Neural progenitor cell (in vitro differentiated cells): ENCODE results near the gene LCORL.

Source experiments
- EZH2 ChIP-seq: fragments of 200-600 bp; sonication (generic); IDR thresholded peaks from 2 replicates; pipeline ENCODE4 v1.6.1; 2017; ENCODE audit warnings: antibody characterized with exemption, mild to moderate bottlenecking, moderate library complexity
- EZH2phosphoT487 ChIP-seq: fragments of 200-600 bp; sonication (generic); IDR thresholded peaks from 2 replicates; pipeline ENCODE4 v1.6.1; 2017; ENCODE audit warnings: antibody characterized with exemption
- TF ChIP-seq, protein P1 (sequence below): fragments of 200-600 bp; sonication (generic); IDR thresholded peaks from 2 replicates; pipeline ENCODE4 v1.5.1; 2017; ENCODE audit warnings: antibody characterized with exemption, mild to moderate bottlenecking

DNA sequence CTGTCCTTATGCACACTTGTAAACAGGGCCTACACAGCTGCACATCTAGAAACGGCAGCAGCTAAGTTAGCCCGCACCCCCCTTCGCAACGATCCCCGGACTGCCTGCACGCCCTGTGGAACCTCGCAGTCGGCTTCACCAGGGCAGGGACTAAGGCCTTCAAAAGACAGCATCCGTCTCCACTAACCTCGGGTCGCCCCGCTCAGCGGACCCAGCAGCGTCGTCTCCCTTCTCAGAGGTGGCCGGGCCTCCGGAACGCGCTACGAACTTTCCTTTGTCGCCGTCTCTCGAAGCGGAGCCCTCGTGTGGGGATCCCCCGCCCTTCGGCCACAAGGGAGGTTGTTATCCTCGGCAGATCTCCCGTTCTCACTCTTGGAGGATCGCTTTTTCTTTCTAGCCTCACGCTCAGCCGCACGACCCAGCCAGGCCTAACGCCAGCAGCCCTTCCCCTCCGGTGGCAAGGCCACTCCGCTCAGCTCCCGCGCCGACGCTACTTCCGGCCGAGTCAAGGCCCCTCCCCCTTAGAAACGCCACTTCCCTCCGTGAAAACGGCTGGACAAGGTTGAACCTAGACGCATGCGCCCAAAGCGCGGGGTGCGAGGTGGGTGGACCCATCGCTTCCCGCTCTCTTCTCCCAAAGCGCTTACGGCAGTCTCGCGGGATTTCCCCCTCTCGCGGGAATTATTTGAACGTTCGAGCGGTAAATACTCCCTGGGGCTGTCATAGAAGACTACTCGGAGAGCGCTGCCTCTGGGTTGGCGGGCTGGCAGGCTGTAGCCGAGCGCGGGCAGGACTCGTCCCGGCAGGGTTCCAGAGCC, 211.1 kb downstream of the LCORL start, which contains the start of the genes DCAF16 and NCAPG:
- TF ChIP-seq, protein P1, sequence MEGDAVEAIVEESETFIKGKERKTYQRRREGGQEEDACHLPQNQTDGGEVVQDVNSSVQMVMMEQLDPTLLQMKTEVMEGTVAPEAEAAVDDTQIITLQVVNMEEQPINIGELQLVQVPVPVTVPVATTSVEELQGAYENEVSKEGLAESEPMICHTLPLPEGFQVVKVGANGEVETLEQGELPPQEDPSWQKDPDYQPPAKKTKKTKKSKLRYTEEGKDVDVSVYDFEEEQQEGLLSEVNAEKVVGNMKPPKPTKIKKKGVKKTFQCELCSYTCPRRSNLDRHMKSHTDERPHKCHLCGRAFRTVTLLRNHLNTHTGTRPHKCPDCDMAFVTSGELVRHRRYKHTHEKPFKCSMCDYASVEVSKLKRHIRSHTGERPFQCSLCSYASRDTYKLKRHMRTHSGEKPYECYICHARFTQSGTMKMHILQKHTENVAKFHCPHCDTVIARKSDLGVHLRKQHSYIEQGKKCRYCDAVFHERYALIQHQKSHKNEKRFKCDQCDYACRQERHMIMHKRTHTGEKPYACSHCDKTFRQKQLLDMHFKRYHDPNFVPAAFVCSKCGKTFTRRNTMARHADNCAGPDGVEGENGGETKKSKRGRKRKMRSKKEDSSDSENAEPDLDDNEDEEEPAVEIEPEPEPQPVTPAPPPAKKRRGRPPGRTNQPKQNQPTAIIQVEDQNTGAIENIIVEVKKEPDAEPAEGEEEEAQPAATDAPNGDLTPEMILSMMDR, result no peak
- no peak for TF ChIP-seq EZH2
- TF ChIP-seq EZH2phosphoT487, result peak; percentile 7
